HG03280 (cell line): ENCODE results near the gene IQSEC3.
"Not testable (repeated sequence)": the region's sequence is repeated elsewhere in the genome, so short reads cannot be mapped to it uniquely, and the experiment has no call there.

ENCODE experiments used
- ATAC-seq: cut with Tn5 transposase; IDR thresholded peaks from one replicate; pipeline ENCODE4 v1.9.1; 2021; ENCODE audit warnings: mild to moderate bottlenecking, moderate library complexity; ENCODE audit not compliant: unreplicated experiment

IQSEC3 gene

GRCh38 chr12:177336-177979, 110.9 kb downstream of the IQSEC3 start:
- ATAC-seq, result no peak

DNA sequence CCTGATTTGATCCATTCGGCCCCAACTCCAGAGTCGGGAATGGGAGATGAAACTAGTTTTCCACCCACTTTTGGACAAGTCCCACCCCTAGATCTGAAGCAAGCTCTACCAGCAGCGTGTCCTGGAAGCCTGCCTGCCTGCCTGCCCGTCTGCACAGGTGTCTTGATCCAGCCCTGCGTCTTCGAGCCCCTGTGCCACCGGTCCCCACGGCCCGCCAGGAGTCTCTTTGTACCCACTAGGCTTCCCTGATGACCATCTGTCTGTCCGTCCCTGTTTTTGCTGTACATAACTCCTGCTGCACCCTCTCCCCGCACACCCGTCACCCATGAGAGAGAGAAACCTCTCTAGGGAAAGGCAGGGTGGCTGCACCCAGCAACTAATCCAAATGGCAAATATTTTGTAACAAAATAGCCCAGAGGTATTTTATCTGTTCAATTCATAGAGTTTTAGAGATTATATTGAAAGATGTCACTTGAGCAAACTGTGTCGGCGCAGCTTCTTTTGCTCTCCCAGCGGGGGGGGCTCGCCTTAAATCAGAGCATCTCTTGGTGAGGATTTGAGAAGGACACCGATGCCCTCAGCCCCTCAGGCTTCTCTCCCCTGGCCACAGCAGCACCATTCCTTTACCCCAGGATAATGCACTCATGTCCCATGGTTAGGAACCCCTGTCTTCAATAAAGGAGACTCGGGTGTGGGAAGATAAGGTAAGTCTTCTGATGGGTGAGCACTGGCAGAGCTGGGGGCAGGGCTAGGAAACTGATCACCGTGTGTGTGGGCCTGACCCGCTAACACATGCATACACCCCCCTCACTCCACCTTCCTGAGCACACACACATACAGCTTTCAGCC, 111.6 kb downstream of the IQSEC3 start:
- no peak for ATAC-seq

GRCh38 chr12:178829-179109, 112.2 kb downstream of the IQSEC3 start:
- ATAC-seq, result no peak

DNA sequence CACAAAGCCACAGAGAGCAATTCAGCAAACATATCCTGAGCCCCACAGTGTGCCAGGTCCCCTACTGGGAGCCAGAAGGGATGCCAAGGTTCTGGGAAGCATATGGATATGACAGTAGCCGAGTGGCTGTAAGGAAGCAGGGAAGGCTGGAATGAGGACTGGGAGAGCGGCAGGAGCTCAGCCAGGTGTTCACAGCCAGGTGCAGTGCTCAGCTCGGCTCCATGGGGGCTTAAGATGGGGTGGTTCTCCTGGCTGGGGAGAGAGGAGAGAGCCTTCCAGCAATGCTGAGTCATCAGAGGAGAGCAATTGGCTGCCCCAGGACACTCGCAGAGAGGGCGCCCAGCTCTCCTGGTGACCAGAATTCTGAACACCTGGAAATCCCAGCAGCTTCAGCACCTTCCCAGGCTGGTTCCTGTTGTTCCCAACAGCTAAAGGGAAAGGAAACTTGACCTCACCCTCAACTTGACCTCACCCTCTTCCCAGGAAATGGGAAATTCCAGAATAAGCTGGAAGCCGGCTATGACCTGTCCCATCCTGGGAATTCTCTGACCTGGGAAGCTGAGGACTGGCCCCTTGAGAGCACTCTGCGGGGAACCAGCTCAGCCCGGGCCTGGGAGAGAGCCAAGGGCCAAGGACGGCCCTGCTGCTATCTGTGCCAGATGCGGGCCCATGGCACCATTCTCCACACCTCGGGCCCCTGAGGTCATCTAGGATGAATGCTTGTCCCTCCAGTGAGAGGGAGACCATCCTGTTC, 112.7 kb downstream of the IQSEC3 start:
- no peak for ATAC-seq

GRCh38 chr12:179885-180284, 113.3 kb downstream of the IQSEC3 start:
- no peak for ATAC-seq

DNA sequence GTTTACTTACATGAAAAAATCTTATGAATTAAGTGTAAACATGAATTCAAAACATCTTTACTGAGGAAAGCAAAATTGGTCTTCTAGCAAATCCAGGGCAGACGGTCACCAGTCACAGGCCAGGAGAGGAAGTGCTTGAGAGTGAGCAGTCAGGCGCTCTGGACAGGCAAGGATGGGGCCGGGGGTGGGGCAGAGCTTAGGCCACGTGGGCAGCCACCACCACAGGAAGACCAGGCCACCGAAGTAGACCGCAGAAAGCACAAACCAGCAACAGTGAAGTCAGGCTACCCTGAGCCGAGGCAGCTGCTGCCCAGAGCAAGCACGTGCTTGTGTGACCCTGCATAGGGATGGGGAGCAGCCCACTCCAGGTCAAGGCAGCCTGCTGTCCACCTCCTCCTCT, 113.9 kb downstream of the IQSEC3 start:
- ATAC-seq, result no peak

DNA sequence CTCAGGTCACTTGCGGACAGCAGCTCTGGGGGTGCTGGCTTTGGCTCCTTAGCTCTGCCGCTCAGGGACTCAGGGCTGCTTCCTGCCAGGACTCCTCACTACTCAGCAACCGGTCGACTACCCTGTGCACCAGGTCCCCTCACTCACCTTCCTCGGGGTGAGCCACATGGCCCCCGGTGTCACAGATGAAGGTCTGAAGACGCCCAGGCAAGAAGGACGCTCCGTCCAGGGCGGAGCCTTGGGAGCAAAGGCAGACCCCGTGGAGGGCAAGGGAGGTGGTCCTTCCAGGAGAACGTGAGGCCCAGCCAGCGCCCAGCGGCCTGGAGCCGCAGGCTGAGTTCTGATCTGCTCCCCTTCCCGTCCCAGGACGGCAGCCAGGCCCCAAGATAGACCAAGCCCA, 115.4 kb downstream of the IQSEC3 start:
- no peak for ATAC-seq

GRCh38 chr12:182381-182892, 115.9 kb downstream of the IQSEC3 start:
- no peak for ATAC-seq

DNA sequence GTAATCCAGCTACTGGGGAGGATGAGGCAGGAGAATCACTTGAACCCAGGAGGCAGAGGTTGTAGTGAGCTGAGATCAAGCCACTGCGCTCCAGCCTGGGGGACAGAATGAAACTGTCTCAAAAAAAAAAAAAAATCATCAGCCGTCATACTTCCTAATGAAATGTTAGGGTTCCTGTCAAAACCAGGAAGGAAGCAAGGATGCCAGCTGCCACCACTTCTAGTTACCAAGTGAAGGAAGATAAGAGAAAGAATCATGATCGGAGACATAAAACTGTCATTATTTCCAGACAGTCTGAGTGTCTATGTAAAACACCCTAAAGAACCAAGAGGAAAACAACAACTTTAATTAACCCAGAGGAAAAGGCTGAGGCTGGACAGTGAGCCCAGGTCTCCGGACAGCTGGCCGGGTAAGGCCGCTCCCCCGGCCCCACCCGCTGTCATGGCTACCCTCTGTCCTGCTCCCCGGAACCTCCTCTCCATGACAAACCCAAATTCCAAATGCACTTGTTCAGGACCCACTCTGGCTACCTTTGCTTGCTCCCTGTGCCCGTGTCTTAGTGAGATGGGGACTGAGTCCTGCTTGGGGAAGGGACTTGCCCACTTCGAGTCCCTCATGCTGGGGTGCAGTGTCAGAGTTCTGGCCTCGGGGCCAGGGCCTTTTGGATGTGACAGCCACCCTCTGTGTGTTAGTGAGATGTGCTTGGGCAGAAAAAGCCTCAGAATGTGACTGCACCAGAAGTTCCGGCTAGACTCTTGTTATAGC, 118.4 kb downstream of the IQSEC3 start:
- ATAC-seq, result no peak

GRCh38 chr12:185576-185955, 119.0 kb downstream of the IQSEC3 start:
- ATAC-seq, result no peak

- no peak for ATAC-seq
Measured at GRCh38 chr12:186006-186625, 119.5 kb downstream of the IQSEC3 start.

- ATAC-seq, result not testable (repeated sequence)
Measured at GRCh38 chr12:187986-188909, 121.7 kb downstream of the IQSEC3 start.

- ATAC-seq, result no peak
Measured at GRCh38 chr12:188910-189621, 122.5 kb downstream of the IQSEC3 start.

DNA sequence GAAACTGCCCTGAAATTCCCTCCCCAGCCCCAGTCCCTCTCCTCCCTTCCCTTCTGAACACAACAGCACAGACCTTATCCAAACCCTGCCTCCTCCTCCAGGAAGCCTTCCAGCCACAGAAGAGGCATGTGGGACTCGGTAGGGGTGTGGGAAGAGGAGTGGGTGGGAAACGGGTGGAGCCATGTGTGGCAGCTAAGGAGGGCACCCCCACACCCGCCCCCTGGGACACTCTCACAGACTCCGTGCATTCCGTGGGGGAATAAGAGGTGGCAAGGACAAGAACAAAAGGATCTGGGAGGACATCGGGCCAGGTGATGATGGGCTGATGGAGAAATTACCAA, 123.0 kb downstream of the IQSEC3 start:
- no peak for ATAC-seq

DNA sequence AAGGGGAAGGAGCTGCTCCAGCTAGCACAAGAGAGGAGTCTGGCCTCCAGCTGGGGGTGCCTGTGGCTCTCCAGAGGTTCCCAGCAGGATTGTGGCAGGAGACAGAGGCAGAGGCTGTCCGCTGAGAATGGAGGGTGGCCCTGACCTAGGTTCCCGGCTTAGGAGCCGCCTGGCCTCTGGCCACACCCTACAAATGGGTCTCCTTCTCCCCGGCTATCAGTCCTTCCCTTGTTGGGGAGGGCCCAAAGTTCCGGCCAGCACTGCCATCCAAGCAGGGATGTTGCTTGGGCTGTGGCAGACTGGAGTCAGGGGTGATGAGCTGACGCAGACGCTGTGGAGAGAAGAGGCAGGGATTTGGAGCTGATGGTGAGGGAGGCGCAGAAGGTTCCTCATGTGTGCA, 124.3 kb downstream of the IQSEC3 start:
- no peak for ATAC-seq

DNA sequence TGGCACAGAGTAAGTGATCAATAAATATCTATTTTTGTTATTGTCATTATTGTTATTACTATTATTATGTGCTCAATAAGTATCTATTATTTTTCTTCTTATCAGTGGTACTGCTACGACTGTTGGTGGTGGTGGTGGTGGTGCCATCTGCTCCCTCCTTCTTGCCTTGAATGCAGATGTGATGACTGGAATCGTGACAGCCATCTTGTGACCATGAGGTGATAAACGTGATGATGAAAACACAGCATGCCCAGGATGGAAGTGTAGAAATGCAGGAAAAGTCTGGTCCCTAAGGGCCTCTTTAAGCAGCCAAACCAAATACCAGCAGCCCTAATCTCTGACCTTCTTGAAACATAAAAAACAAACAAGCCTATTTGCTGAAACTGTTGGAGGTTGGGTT, 125.0 kb downstream of the IQSEC3 start:
- ATAC-seq, result no peak

GRCh38 chr12:193261-193660, 126.7 kb downstream of the IQSEC3 start:
- no peak for ATAC-seq

- no peak for ATAC-seq
Measured at GRCh38 chr12:194276-194675, 127.7 kb downstream of the IQSEC3 start.

DNA sequence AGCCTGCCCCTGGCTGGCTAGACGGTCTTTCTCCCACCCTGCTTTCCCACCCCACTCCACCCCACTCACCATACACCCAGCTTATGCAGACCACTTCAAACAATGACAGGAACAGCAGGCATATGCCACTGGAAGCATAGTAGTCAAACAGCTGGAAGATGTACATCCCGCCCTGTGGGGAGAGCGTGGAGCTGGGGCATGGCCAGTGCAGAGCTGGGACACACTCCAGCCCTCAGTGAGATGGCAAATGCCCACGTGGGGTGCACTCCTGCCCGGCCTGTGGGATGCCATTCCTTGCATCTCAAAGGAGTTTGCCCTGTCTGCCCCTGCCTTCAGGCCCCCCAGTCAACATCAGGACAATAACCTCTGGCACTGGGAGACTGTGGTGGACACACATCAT, 128.6 kb downstream of the IQSEC3 start:
- no peak for ATAC-seq
